DLD1 (cell line): ENCODE data around the gene GSG1.

Source experiments
- in situ Hi-C: cut with HindIII; loops from 2 replicates; pipeline ENCODE4 v1.10.0; 2017; ENCODE audit warnings: low sequenced_read_pairs

GSG1 gene

DNA sequence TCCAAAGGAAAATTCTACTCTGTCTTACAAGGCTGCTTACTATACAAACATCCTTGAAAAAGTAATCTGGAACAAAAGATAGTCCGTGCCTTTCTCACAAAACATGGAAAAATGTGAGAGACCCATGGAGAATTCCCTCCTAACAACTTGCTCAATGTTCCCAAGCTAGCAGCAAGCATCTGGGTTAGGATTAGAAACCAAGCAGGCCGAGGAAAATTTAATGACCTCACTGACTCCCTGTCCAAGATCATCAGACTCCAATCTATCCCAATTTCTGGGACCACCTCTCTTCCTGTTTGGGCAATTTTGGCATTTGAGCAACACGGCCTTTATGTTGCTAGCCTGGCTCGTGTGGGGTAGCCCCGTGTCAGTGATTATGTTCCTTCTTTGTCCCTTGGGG, 18.1 kb upstream of the GSG1 start:
- in situ Hi-C loops, result no loop called here

DNA sequence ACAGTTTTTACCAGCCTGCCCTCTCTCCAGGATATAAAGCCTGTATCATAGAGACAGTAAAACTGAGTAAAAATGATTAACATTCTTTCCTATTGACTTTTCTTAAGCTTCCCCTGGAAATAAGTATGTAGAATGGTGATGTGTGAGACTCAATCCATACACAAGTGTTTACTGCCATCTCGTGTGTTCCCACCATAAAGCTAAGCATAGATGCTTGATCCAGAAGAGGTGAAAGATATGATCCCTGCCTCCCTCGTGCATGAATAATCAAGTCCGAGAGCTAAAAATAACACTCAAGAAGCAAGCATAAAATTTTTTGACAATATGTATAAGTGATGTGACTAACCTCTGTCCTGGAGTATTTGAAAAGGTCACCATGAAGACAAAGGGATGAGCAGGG, 16.9 kb upstream of the GSG1 start:
- in situ Hi-C loops, result no loop called here

DNA sequence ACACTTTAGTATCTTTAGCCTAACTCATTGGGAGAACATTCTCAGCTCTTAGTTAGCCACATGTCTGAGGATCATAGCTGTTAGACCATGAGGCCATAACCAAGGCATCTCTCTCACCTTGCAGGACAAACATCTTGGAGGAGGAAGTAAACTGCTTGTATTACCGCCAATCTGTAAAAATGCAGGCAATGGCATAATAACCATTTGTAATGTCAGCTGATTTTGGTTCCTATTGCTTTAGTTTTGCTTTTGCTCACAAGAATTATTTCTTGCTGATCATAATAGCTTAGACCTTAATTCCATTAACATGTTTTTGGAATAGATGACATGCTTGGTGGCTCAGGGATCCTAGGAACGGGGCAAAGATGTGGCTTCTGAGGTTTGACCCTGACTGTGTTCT, 16.4 kb upstream of the GSG1 start:
- in situ Hi-C loops, result no loop called here

DNA sequence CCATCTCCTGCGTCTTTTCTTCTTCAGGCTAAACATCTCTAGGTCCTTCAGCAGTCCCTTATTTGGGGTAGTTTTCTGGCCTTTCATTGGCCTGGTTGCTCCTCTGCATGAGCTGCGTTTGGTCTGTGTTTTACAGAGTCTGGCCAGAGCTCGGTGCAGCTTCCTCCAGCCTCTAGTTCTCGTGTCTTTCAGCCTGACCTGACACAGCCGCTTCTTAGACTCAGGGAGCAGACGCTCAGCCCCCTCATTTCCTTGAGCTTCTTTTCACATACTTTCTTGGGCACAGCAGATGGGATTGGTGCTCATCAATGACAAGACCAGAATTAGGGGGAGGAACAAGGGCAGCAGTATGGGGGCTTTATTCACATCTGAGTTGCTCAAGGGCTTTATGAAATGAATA, 13.6 kb upstream of the GSG1 start:
- in situ Hi-C loops, result no loop called here

DNA sequence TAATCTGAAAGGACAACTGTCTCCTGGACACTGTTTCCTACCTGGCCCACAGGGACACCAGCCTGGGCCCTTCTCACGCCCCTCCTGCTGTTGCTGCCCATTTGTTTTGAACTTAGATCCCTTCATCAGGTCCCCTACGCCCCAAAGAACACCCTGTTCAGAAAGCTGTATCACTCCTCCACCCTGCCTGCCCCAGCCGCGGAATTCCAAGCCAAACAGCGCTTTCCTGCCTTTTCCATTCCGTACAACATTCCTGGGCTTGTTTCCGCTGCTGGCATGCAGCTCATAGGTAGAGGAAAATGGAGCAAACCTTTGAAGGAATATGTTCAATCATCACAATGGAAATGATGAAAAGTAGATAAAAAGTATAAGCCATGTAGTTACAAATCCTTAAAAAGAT, 12.8 kb upstream of the GSG1 start:
- in situ Hi-C loops, result no loop called here

DNA sequence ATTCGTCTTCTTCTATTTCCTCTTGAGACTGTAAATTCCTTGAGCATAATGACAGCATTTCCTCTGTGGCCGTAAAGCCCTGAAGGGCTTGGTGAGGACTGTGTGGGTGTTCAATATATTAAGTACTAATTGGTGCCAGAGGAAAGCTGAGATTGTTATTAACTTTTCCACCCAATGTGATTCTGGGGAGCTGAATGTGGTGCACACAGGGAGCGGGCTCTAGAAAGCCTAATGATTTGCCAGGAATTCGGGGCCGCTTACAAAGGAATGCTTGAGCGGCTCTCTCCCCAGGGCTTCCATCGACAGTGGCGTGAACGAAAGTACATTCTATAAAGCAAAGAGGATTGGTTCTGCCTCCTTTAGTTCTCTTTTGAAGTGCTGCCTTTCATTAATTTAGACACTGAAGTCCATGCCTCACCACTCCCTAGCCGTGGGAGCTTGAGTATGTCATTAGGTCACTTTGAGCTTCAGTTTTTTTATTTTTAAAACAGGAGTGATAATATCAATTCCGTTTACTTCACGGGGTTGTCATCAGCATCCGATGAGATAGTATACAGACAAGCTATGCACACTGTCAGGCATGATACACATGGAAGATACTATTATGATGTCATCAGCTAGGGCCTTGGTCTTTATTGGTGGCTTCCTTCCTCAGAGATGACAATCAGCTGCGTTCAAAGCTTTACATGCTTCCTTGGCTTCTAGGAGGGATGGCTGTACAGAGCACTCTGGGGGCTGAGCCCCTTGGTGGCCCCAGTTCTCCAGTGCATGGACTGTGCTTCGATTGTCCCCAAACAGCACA, 11.0 kb upstream of the GSG1 start:
- in situ Hi-C loops, result no loop called here

DNA sequence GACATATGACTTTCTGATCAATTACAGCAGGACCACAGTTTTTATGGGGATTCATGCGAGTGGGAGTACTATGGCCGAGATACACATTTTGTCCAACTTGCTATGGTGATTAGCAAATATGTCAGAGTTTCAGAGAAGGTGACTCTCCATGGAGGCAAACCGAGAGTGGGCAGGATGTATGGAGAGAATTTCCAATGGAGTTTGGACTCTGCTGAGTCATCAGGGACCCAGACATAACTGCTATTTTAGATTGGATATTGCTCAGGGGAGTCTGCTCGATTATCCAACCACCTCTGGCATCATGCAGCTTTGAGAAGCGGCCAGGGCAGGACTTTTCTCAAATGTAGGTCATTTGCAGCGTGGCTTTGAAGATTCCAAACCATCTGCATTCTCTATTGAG, 9.5 kb upstream of the GSG1 start:
- in situ Hi-C loops, result no loop called here

DNA sequence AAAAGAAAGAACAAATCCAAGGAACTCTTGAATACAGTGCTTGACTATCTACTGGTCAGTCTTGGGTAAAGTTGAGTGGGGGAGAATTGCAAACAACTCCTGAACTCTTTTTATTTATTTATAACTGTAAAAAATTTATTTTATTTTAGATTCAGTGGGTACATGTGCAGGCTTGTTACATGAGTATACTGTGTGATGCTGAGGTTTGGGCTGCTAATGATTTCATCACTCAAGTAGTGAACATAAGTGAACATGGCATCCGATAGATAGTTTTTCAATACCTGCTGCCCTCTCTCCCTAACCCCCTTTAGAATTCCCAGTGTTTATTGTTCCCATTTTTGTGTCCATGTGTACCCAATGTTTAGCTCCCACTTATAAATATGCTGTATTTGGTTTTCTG, 3.2 kb upstream of the GSG1 start:
- in situ Hi-C loops, result no loop called here

DNA sequence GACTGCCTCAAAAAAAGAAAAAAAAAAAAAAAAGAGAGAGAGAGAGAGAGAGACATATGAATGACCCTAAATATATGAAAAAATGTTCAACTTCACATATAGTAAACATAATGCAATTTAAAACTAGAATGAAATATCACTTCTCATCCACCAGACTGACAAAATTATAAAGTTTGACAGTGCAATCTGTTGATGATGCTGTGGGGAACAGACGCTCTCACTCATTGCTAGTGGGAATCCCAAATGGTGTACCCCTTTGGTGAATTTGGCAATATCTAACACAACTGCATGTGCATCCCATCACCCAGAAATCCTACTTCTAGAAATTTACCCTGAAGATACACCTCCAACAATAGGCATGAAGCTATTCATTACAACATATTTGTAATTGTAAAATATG, 2.3 kb upstream of the GSG1 start:
- in situ Hi-C loops, result no loop called here

DNA sequence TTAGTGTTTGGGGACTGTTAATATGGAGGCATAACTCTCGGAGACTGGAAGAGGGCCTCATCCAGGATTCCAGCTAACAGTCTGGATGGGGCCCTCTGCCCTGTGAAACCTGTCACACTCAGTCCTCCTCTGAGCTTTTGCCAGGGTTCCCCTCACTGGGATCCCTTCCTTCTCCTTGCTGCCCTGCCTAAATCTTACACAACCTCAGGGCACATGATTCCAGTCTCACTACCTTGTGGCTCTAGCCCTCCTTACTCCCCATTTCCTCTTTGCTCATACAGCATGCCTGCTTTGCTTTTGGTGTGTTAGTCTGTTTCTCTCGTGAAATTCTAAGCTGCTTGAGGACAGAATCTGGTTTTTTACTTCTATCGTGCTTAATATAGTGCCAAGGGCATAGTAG, 942 bp upstream of the GSG1 start:
- in situ Hi-C loops, result no loop called here

DNA sequence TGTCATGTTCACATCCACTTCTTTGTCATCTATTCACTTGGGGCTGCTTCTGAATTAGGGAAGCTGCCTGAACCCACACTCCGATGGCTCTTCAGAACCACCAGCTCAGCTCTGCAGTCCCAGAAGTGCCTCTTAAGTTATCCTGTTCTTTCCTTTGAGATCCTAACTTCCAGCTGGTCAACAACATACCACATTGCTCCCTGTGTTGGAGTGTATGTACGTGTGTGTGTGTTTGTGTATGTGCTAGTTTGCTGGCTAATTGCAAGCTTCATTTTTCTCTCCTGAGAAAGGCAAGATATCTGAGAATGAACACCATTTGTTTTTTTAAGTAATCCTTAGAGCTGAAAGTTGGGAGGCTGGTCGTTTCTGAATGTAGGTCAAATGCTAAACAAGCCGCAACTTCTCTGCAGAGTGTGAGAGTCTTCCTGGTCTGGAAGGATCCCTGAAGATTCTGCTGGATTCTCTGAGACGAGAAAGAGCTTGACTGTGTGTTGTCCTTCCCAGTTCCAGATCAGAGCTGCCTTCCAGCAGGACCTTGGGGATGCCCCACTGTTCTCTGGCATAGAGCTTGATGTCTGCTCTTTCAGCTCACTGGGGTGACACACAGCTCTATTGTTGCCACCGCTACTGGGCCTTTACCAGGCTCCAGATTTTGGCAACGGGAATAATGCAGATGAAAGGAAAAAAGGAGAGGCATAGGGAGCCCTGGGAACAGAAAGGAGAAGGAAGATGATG, 839 bp downstream of the GSG1 start:
- in situ Hi-C loops, result no loop called here

DNA sequence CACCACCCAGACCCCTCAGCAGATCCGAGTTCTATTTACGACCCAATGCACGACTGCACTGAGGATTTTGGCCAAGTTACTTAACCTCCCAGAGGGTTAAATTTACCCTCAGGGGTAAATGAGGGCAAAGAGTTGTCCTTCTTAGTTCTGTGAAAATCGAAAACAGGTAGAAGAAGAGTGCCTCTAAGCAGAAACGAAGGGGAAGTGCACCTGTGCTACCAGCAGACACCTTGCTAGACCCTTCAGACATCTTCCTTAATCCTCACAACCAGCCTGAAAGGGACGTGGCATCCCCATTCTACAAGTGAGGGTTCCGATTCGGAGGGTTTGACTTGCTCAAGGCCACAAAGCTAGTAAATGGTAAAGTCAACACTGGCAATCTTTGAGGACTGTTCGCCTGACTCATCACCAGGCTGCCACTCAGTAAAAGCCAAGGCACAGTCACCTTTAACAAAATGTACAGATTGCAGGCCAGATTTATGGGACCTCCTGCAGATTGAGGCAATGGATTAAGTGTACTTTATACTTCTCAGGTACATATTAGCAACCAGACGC, 1.6 kb downstream of the GSG1 start:
- in situ Hi-C loops, result no loop called here

DNA sequence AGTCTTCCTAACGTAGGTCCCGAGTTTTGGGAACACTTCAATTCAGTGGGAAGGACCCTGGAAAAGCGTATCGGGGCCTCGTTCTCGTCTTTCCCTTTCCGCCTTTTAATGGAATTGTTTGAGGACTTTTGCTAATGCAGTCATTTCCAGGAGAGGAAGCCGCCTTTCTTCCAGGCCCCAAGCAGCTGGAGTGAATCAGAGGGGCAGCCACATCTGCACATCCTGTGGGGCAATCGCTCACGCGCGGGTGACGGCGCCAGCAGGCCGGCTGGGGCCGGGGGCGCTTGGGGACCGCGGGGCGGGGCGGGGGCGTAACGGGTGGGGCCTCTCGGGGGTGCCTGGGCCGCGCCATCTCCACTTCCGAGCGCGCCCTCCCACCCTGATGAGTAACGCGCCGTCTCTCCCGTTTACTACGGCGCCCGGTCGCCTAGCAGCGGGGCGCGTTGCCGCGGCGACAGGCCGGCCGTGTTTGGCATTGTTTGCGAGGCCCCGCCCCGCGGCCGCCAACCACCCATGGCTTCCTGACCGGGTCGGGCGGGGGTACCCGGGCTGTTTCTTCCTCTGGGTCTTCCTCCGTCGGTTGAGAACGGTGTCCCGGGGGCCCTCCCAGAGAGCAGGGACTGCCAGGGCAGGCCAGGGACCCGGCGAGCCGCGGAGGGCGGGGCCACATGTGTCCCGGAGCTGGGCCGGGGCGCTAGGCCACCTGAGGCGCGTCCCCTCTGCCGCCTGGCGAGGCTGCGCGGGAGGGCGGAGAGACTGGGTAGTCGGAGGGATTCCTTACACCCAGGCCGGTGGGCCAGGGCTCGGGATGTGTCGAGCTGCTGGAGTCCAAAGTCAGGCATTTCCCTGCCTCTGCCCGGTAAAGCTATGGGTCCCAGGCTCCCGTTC, 2.3 kb downstream of the GSG1 start:
- in situ Hi-C loops, result no loop called here

DNA sequence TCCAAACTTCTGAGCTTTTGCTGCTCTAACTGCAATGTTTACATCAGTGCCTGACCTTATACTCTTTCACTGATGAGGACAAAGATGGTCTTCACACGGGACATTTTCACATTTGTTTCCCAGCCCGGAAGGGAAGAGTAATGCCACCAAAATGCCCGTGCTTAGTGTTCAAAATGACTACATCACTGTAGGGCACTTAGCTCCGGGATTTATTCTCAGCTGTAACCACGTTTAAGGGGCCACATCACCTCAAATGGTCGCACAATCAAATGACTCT, 2.9 kb downstream of the GSG1 start:
- in situ Hi-C loops, result no loop called here

DNA sequence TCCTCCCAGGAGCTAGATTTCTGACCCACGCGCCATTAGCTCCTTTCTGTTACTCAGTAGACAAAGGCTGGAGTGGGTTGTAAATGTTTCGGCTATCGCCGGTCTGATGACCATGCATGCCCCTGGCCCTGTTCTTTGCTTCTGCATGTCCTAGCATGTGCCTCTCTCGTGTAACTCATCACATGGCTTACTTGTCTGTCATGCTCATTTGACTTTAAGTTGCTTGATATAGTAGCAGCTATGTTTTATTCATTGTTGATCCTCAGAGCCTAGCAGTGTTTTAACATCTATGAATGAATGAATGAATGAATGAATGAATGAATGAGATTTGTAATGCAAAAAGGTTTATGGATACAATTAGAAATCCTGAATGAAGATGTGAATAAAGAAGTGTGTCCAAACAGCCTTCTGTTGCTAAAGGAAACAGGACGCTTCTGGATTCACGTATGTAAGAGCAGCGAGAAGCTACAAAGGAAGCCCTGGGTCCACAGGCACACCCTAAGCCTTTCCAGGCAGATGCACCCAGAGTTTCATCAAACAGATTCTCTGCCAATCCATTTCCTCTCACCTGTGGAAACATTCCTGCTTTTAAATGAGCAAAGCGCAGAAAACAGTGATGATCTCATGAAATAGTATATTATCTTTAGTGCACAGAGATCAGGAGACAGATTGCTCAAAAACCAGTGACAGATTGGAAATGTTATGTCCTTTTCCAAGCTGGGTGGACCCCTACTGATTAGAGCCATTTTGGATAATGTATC, 3.4 kb downstream of the GSG1 start:
- in situ Hi-C loops, result no loop called here

DNA sequence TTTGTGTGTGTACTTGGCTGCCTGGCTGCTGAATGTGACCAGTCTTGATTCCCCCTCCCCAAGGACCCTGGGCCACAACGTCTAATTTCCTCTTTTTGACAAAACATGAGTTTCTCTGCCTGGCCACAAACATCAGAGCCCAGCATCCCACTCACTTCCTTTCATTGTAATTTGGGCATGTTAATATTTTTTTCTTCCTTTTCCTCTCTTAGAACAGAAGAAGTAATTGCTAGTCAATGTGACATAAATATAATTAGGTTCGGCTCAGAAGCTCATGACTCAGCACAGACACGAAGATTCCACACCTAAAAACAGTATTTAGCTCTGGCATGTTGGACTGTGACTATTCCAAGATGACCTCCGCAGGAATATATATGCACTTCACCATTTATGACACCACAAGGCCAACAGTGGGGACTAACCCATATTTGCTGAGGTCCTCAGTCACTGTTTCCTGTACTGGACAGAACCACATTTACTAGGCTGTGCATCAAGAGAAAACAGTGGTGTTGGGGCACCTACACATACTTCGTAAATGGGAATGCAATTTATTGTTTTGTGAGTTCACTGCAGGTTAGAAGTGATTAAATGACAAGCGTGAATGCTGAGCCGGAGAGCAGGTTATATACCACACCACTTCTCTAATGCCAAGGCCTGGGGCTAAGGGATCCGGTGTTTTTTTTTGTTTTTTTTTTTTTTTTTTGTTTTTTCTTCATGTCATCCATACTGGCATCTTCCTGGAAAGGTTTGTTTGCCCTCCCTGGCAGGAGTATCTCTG, 4.2 kb downstream of the GSG1 start:
- in situ Hi-C loops, result no loop called here

DNA sequence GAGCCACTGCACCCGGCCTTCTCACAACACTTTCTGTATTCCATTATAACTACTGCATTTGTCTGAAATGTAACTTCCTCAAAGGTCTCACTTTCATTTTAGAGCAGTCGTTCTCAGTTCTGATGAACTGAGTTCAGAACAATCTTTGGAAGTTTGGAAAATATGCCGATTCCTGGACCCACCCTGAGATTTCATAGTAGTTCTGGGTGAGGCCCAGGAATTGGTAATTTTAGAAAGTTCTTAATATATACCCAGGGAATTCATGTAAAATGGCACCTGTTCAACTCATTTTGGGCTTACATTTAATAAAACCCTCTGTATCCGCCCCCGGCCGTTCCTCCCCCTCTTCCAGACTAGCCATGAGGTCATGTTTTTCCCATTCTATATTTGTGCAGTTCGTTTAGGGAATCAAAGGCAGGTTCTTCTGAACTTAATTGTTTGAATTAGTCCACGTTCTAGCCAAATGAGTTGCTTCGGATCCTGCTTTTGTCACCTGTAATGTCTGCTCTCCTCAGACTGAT, 5.9 kb downstream of the GSG1 start:
- in situ Hi-C loops, result no loop called here

DNA sequence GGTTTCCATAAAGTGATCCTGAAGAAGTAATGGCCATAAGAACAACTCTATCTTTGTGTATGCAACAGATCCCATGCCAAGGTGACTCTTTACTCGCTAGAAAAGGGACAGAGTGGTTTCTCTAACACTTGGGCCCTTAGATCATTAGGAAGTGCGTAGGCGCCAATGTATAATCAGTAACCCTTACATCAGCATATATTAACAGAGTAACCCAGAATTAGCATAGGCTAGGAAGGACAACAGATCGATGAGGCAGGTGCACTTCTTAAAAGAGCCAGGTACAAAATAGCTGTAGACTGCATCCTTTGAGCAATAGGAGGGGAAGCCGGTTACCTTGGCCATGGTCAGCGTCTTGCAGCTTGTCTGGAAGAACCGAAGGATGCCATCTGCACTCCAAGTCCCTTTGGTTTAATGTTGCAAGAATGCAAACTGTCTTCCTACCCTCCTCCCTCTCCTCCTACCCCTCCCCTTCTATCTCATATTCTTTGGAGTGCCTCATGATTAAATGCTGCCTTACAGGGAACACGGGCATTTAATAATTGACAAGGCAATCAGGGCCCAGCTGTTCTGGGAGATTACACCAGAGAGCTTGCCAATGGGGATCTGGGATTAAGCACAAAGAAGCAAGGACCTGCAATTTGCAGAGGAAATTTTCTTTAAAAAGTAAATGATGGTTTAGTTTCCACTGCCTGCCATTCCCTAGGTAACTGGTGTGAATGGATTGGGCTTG, 8.0 kb downstream of the GSG1 start:
- in situ Hi-C loops, result no loop called here

DNA sequence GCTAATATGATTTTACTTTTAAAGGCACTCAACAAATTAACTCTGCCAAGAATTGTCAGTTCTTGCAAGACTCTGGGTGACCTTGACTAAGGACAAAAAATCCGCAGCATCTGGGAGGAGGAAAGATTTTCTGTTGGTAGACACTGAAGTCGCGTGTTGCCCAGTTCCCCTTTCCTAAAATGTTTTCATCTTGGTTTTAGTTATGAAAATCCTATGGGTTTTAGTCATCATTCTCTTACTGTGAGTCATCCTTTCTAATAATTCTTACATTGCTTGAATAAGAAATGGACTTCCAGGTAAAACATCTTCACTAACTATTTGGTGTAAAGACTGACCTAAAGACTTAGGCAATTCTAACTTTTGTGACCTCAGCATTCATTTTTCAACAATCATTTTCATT, 9.1 kb downstream of the GSG1 start:
- in situ Hi-C loops, result no loop called here
